ENCODE data around the gene CCL3.
"Not testable (repeated sequence)": the region's sequence is repeated elsewhere in the genome, so short reads cannot be mapped to it uniquely, and the experiment has no call there.

GRCh38 chr17:36108265-36108664 lies 18.3 kb upstream of the CCL3 start:
- TF ChIP-seq POLR2A, CTCF (IDR thresholded peaks at IDR 0.05): not testable (repeated sequence)

All from Peyer's patch (tissue), 4 donors.